Ishikawa (cell line): Measurements from ENCODE around the gene DGCR8.

Experiments
- CEBPB ChIP-seq: IDR thresholded peaks from 2 replicates; pipeline ENCODE4 v1.6.1; 2012
- CREB1 ChIP-seq: IDR thresholded peaks from 2 replicates; pipeline ENCODE4 v1.6.1; 2012; ENCODE audit warnings: low read depth
- EGR1 ChIP-seq: IDR thresholded peaks from 2 replicates; pipeline ENCODE4 v1.6.1; 2012
- EP300 ChIP-seq: IDR thresholded peaks from 2 replicates; pipeline ENCODE4 v1.6.1; 2012; ENCODE audit warnings: borderline replicate concordance
- FOXM1 ChIP-seq: IDR thresholded peaks from 2 replicates; pipeline ENCODE4 v1.6.1; 2012; ENCODE audit warnings: low read depth, borderline replicate concordance
- MAX ChIP-seq: IDR thresholded peaks from 2 replicates; pipeline ENCODE4 v1.6.1; 2012
- NFIC ChIP-seq: IDR thresholded peaks from 2 replicates; pipeline ENCODE4 v1.6.1; 2012
- RAD21 ChIP-seq: IDR thresholded peaks from 2 replicates; pipeline ENCODE4 v1.6.1; 2012; ENCODE audit warnings: low read depth
- REST ChIP-seq: IDR thresholded peaks from 2 replicates; pipeline ENCODE4 v1.6.1; 2012; ENCODE audit warnings: low read depth, mild to moderate bottlenecking
- TAF1 ChIP-seq: IDR thresholded peaks from 2 replicates; pipeline ENCODE4 v1.6.1; 2012; ENCODE audit warnings: low read depth, mild to moderate bottlenecking
- TCF12 ChIP-seq: IDR thresholded peaks from 2 replicates; pipeline ENCODE4 v1.6.1; 2012; ENCODE audit warnings: low read depth
- TEAD4 ChIP-seq: IDR thresholded peaks from 2 replicates; pipeline ENCODE4 v1.6.1; 2012
- USF1 ChIP-seq: IDR thresholded peaks from 2 replicates; pipeline ENCODE4 v1.6.1; 2012
- YY1 ChIP-seq: IDR thresholded peaks from 2 replicates; pipeline ENCODE4 v1.6.1; 2012; ENCODE audit warnings: low read depth
- ZBTB7A ChIP-seq: IDR thresholded peaks from 2 replicates; pipeline ENCODE4 v1.6.1; 2012; ENCODE audit warnings: low read depth

DGCR8 gene

GRCh38 chr22:20149257-20150250, 69.5 kb downstream of the DGCR8 start:
- TF ChIP-seq ZBTB7A (no peak), YY1 (no peak), TEAD4 (no peak), NFIC (no peak), RAD21 (no peak), CEBPB (no peak), EP300 (no peak), CREB1 (no peak), TCF12 (no peak)

GRCh38 chr22:20150381-20151275, 70.6 kb downstream of the DGCR8 start, which contains the start of gene CCDC188:
TSS of gene CCDC188 (minus strand) at chr22:20151055. CDS start at chr22:20150986, 69 bp downstream.
- TF ChIP-seq EGR1 (no peak), TAF1 (no peak), TEAD4 (no peak), EP300 (no peak), USF1 (no peak), NFIC (no peak), MAX (no peak), CEBPB (no peak), ZBTB7A (no peak), TCF12 (no peak), RAD21 (no peak), REST (no peak), CREB1 (no peak), FOXM1 (no peak), YY1 (no peak)

GRCh38 chr22:20151276-20151588, 71.2 kb downstream of the DGCR8 start:
- TF ChIP-seq YY1 (no peak), TEAD4 (no peak), ZBTB7A (no peak), FOXM1 (no peak), CREB1 (no peak), MAX (no peak), CEBPB (no peak), NFIC (no peak), EGR1 (no peak), REST (no peak), EP300 (no peak), USF1 (no peak), TCF12 (no peak), RAD21 (no peak)

GRCh38 chr22:20152464-20152890, 72.4 kb downstream of the DGCR8 start:
- TF ChIP-seq EGR1 = no peak
- TF ChIP-seq USF1 = no peak
- TF ChIP-seq TAF1 = no peak
- TF ChIP-seq CEBPB = no peak
- no peak for TF ChIP-seq TCF12
- no peak for TF ChIP-seq RAD21
- TF ChIP-seq MAX = no peak
- no peak for TF ChIP-seq TEAD4
